ENCODE measurements around the gene JMJD7.

GRCh38 chr15:41798607-41799487 lies 29.0 kb upstream of the JMJD7 start:
- TF ChIP-seq, protein P1, sequence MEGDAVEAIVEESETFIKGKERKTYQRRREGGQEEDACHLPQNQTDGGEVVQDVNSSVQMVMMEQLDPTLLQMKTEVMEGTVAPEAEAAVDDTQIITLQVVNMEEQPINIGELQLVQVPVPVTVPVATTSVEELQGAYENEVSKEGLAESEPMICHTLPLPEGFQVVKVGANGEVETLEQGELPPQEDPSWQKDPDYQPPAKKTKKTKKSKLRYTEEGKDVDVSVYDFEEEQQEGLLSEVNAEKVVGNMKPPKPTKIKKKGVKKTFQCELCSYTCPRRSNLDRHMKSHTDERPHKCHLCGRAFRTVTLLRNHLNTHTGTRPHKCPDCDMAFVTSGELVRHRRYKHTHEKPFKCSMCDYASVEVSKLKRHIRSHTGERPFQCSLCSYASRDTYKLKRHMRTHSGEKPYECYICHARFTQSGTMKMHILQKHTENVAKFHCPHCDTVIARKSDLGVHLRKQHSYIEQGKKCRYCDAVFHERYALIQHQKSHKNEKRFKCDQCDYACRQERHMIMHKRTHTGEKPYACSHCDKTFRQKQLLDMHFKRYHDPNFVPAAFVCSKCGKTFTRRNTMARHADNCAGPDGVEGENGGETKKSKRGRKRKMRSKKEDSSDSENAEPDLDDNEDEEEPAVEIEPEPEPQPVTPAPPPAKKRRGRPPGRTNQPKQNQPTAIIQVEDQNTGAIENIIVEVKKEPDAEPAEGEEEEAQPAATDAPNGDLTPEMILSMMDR (IDR thresholded peaks at IDR 0.05; ENCODE audit: low read length) = no peak
- TF ChIP-seq EZH2 (IDR thresholded peaks at IDR 0.05; ENCODE audit: borderline replicate concordance, low read length) = no peak
